ENCODE results near the gene MGAT2. TPM values are rescaled to one million over a fixed set of nuclear protein-coding genes. Genes with fewer than 3 reads are reported as not detected.

MGAT2 gene
- polyA plus RNA-seq, 1 of the 3 experiments (the other 2 are of a cell fraction), result 20.6 TPM

DNA sequence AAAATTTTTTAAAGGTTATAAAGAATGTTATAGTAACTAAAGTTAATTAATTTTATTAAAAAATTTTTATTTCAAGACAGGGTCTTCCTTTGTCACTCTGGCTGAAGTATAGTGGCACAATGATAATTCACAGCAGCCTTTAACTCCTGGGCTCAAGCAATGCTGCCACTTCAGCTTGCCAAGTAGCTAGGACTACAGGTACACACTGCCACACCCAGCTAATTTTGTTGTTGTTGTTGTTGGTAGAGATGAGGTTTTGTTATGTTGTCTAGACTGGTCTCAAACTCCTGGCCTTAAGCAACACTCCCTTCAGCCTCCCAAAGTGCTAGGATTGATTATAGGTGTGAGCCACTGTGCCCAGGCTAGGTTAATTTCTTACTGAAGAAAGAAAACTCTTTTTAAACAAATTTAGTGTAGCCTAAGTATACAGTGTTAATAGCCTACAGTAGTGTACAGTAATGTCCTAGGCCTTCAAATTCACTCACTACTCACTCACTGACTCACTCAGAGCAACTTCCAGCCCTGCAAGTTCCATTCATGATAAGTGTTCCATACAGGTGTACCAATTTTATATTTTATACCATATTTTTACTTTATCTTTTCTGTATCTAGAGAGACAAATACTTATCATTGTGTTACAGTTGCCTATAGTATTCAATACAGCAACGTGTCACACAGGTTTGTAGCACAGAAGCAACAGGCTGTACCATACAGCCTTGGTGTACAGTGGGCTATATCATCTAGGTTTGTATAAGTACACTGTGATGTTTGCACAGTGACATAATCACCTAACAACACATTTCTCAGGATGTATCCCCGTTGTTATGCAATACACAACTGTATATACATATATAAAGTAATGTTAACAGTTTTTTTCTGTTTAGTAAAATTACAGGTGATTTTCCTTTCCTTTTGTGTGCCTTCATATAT, 39.2 kb downstream of the MGAT2 start:
- Histone ChIP-seq H3K27ac (ENCODE audit: low read depth in 2 of 2, low read length in 1 of 2) (no peak overlapping the region), H3K9ac (no peak overlapping the region), H3F3A (replicated peaks; ENCODE audit: insufficient read depth) (peaks cover 3% of the 10 kb centered on the region), H3K79me2 (ENCODE audit: insufficient read depth) (no peaks in the 10 kb centered on the region), H3K4me3 (ENCODE audit: low read depth in 2 of 2, low read length in 1 of 2) (no peak overlapping the region), H3K36me3 (replicated peaks in 1 of 2; ENCODE audit: control insufficient read depth in 1 of 2, insufficient read depth in 2 of 2, low read length in 1 of 2) (peaks cover 4 to 21% of the 10 kb centered on the region in 2 experiments), H2AFZ (ENCODE audit: low read depth) (no peak overlapping the region), H3K9me3 (no peaks in the 10 kb centered on the region), H4K20me1 (ENCODE audit: insufficient read depth) (no peaks in the 10 kb centered on the region), H3K27me3 (ENCODE audit: insufficient read depth) (no peaks in the 10 kb centered on the region), H3K4me1 (ENCODE audit: control insufficient read depth in 1 of 2, insufficient read depth in 2 of 2, low read depth in 1 of 2, low read length in 1 of 2) (no peaks in the 10 kb centered on the region), H3K9me2 (no peaks in the 10 kb centered on the region), H3K4me2 (no peak overlapping the region)
- TF ChIP-seq SMC3 (IDR thresholded peaks at IDR 0.05; ENCODE audit: low read depth, low read length) (no peak), JUND (IDR thresholded peaks at IDR 0.05) (no peak), FOXJ3 (CRISPR knock-in tag; IDR thresholded peaks at IDR 0.05) (no peak), USF2 (IDR thresholded peaks at IDR 0.05; ENCODE audit: borderline replicate concordance, low read depth, low read length) (no peak), ELF1 (IDR thresholded peaks at IDR 0.05) (no peak), ZBTB33 (IDR thresholded peaks at IDR 0.05; ENCODE audit: borderline replicate concordance, low read depth) (no peak), RCOR1 (IDR thresholded peaks at IDR 0.05; ENCODE audit: low read length) (no peak), MXI1 (IDR thresholded peaks at IDR 0.05; ENCODE audit: low read depth, low read length) (no peak), MEF2A (IDR thresholded peaks at IDR 0.05; ENCODE audit: borderline replicate concordance, low read depth) (no peak), TEAD4 (IDR thresholded peaks at IDR 0.05; ENCODE audit: borderline replicate concordance, insufficient read depth) (no peak), RAD21 (IDR thresholded peaks at IDR 0.05; ENCODE audit: low read length) (no peak), EP300 (IDR thresholded peaks at IDR 0.05; ENCODE audit: borderline replicate concordance in 1 of 2, low read depth in 1 of 2, low read length in 1 of 2) (no peak), SIN3A (IDR thresholded peaks at IDR 0.05; ENCODE audit: borderline replicate concordance, low read depth, low read length) (no peak), GABPA (IDR thresholded peaks at IDR 0.05; ENCODE audit: low read depth) (no peak)
- TF ChIP-seq, protein P1, sequence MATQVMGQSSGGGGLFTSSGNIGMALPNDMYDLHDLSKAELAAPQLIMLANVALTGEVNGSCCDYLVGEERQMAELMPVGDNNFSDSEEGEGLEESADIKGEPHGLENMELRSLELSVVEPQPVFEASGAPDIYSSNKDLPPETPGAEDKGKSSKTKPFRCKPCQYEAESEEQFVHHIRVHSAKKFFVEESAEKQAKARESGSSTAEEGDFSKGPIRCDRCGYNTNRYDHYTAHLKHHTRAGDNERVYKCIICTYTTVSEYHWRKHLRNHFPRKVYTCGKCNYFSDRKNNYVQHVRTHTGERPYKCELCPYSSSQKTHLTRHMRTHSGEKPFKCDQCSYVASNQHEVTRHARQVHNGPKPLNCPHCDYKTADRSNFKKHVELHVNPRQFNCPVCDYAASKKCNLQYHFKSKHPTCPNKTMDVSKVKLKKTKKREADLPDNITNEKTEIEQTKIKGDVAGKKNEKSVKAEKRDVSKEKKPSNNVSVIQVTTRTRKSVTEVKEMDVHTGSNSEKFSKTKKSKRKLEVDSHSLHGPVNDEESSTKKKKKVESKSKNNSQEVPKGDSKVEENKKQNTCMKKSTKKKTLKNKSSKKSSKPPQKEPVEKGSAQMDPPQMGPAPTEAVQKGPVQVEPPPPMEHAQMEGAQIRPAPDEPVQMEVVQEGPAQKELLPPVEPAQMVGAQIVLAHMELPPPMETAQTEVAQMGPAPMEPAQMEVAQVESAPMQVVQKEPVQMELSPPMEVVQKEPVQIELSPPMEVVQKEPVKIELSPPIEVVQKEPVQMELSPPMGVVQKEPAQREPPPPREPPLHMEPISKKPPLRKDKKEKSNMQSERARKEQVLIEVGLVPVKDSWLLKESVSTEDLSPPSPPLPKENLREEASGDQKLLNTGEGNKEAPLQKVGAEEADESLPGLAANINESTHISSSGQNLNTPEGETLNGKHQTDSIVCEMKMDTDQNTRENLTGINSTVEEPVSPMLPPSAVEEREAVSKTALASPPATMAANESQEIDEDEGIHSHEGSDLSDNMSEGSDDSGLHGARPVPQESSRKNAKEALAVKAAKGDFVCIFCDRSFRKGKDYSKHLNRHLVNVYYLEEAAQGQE (IDR thresholded peaks at IDR 0.05; ENCODE audit: low read depth, low read length), result no peak
- TF ChIP-seq, protein P2, sequence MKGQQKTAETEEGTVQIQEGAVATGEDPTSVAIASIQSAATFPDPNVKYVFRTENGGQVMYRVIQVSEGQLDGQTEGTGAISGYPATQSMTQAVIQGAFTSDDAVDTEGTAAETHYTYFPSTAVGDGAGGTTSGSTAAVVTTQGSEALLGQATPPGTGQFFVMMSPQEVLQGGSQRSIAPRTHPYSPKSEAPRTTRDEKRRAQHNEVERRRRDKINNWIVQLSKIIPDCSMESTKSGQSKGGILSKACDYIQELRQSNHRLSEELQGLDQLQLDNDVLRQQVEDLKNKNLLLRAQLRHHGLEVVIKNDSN (IDR thresholded peaks at IDR 0.05; ENCODE audit: borderline replicate concordance, low read depth), result no peak
- TF ChIP-seq, protein P3, sequence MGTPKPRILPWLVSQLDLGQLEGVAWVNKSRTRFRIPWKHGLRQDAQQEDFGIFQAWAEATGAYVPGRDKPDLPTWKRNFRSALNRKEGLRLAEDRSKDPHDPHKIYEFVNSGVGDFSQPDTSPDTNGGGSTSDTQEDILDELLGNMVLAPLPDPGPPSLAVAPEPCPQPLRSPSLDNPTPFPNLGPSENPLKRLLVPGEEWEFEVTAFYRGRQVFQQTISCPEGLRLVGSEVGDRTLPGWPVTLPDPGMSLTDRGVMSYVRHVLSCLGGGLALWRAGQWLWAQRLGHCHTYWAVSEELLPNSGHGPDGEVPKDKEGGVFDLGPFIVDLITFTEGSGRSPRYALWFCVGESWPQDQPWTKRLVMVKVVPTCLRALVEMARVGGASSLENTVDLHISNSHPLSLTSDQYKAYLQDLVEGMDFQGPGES (IDR thresholded peaks at IDR 0.05; ENCODE audit: low read depth, low read length), result no peak
- ChIA-PET POLR2A (no interaction called here), CTCF (interaction anchor here (1.5 kb wide), 1 partner anchor 18 kb away, joined by 3 read pairs; no protein-coding TSS in a partner anchor)
- 73% methylated on average over 2 of the region's 2 CpGs for WGBS (ENCODE audit: low lambda C conversion rate)
- no peak for DNase-seq

Measured in SK-N-SH (cell line).